G401.6 (cell line): ENCODE measurements around the gene GADD45B.
"Not testable (repeated sequence)": the region's sequence is repeated elsewhere in the genome, so short reads cannot be mapped to it uniquely, and the experiment has no call there.

Source experiments
- FAIRE-seq: peaks from 2 replicates; lab custom pipeline; 2012; peaks lifted over from hg19 to GRCh38; lab: Jason Lieb, UNC

The GADD45B gene

GRCh38 chr19:2516727-2517126, 40.8 kb downstream of the GADD45B start:
- FAIRE-seq: no peak

DNA sequence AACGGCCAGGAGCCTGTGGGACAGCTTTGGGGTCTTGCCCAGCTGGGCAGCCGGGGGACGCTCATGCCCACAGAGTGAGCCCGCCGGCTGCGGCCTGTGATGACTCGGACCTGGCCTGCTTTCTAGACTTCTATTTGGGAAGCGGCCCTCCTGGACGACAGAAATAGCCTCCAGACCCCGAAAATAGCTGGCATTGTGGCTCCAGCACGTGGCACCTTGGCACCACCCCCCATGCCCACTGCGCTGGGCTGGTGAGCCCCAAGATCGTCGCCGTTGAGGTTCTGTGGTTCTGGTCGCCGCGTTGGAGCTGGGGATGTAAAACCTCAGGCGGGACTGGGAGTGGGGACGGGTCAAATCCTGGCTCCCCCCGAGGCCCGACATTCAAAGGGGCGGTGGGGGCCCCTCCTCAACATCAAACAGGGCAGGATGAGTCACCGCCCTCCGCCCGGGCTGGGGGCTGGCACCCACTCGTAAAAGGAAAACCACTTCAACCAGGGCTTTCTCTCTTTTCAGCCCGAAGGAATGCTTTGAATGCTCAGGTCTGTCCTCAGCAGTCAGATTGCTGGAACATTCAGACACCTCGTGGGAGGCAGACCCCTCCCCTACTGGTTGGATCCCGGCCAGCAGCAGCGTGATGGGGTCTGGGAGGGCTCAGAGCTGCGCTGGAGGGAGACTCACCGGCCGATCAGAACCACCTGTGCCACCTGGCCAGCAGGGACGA, 42.1 kb downstream of the GADD45B start:
- no peak for FAIRE-seq

DNA sequence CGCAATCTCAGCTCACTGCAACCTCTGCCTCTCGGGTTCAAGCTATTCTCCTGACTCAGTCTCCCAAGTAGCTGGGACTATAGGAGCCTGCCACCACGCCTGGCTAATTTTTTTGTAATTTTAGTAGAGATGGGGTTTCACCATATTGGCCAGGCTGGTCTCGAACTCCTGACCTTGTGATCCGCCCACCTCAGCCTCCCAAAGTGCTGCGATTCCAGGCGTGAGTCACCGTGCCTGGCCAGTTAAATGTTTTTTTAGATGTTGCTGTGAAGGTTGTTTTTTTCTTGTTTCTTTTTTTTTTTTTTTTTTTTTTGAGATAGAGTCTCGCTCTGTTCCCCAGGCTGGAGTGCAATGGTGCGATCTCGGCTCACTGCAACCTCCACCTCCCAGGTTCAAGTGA, 42.9 kb downstream of the GADD45B start:
- FAIRE-seq: not testable (repeated sequence)

- FAIRE-seq: no peak
These were observed 43.6 kb downstream of the GADD45B start for GRCh38 chr19:2519482-2519881.

GRCh38 chr19:2523630-2524311, 47.8 kb downstream of the GADD45B start:
- no peak for FAIRE-seq

DNA sequence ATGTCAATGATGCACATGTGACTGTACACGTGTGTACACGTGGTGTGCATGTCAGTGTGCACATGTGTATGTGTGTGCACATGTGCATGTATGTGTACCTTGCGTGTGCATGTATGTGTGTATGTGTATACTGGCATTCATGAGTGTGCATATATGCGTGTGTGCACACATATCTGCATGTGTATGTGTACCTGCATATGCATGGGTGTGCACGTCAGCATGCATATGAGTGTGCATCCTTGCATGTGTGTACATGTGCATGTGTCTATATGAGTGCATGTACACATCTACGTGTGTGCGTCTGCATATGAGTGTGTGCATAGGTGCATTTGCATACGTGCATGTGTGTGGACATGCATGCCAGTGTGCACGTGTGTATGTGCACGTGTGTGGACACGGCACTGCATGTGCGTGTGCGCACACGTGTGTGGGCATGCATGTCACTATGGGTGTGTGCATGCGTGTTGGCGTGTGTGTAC, 48.5 kb downstream of the GADD45B start:
- FAIRE-seq: no peak

DNA sequence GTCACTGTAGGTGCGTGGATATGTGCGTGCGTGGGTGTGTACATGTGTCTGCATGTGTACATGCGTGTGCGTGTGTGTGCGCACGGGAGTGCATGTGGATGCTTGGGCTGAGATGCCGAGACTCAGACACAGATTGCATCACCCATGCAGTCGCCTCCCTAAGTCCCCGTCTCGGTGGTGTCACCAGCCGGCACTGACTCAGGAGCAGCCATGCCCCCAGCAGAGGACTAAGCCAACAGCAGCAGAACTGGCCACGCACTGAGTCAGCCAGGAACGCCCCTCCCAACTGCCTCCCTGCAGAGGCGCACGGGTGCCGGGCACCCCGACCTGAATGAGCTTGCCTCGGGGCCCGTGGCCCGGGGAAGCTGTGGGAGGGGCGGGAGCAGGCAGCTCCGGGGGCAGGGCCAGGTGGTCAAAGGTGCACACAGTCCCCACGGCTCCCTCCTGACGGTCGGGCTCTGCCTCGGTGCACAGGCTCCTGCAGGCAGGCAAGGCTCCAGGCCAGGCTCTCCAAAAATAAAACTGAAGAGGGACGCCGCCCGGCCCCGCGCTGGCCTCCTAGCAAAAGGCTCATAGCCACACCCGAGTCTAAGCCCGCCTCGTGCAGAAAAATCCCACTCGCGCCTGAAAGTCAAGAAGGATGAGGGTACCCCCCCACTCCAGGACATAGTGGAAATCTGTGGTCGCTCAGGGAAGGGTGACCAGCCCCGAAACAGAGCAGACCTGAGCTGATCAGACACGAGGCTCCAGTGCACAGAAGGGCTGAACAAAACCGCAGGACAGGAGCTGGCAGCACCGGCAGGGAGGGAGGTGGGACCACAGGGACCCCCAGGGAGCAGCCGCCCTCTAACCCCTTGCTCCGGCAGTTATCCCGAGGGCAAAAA, 49.2 kb downstream of the GADD45B start:
- FAIRE-seq: no peak

- FAIRE-seq: no peak
These were observed 51.2 kb downstream of the GADD45B start for GRCh38 chr19:2527171-2527570.

GRCh38 chr19:2527686-2528085, 51.8 kb downstream of the GADD45B start:
- no peak for FAIRE-seq
